CD14-positive monocyte (primary cell): ENCODE data around the gene MCL1. TPM values are rescaled to one million over a fixed set of nuclear protein-coding genes. Genes with fewer than 3 reads are reported as not detected.

Experiments used
- DNase-seq, 3 donors: peaks; one replicate each; pipeline ENCODE4 v3.0.0-alpha.2; 2011 to 2022
- H2AFZ ChIP-seq: 2 replicates; pipeline ENCODE4 v1.6.0; 2012; ENCODE audit warnings: mild to moderate bottlenecking, low read depth, low read length, inconsistent platforms; ENCODE audit not compliant: insufficient read depth, poor library complexity, severe bottlenecking
- H3K27ac ChIP-seq, 2 donors: 1 replicate in 1 of 2; 2 replicates in 1 of 2; pipeline ENCODE4 v1.5.1; 2012 to 2013; ENCODE audit warnings: low read length in 2 of 2, control low read depth in 1 of 2, inconsistent platforms in 1 of 2, low read depth in 1 of 2, mild to moderate bottlenecking in 1 of 2
- H3K27me3 ChIP-seq, 2 donors: one replicate each; pipeline versions ENCODE4 v1.6.0 to v1.6.1; 2011 to 2013; ENCODE audit warnings: low read length in 2 of 2; ENCODE audit not compliant: control insufficient read depth in 2 of 2, insufficient read depth in 2 of 2
- H3K36me3 ChIP-seq, 2 donors: replicated peaks in 1 of 2; 1 replicate in 1 of 2; 2 replicates in 1 of 2; pipeline versions ENCODE4 v1.5.1 to v1.6.1; 2012 to 2013; ENCODE audit warnings: low read length in 2 of 2, control low read depth in 1 of 2, inconsistent platforms in 1 of 2, mild to moderate bottlenecking in 1 of 2; ENCODE audit not compliant: insufficient read depth in 2 of 2, control insufficient read depth in 1 of 2
- H3K4me1 ChIP-seq, 2 donors: 1 replicate in 1 of 2; 2 replicates in 1 of 2; pipeline versions ENCODE4 v1.5.1 to v1.6.1; 2012 to 2013; ENCODE audit warnings: low read length in 2 of 2, control low read depth in 1 of 2, inconsistent platforms in 1 of 2, mild to moderate bottlenecking in 1 of 2, moderate library complexity in 1 of 2; ENCODE audit not compliant: insufficient read depth in 2 of 2, control insufficient read depth in 1 of 2
- H3K4me2 ChIP-seq: replicated peaks from 2 replicates; pipeline ENCODE3; 2012; ENCODE audit warnings: low read length, moderate library complexity, mild to moderate bottlenecking; ENCODE audit not compliant: poor library complexity, severe bottlenecking; ENCODE audit errors: extremely low read depth
- H3K4me3 ChIP-seq, 3 experiments: fragments of 200-600 bp in 1 of 3; sonication (generic) in 1 of 3; replicated peaks in 1 of 3; 1 replicate in 2 of 3; 2 replicates in 1 of 3; pipeline ENCODE4 v1.5.1; 2011 to 2013; ENCODE audit warnings: low read length in 3 of 3, mild to moderate bottlenecking in 3 of 3, control low read depth in 2 of 3, low read depth in 2 of 3, inconsistent platforms in 1 of 3, moderate library complexity in 1 of 3
- H3K79me2 ChIP-seq: 2 replicates; pipeline ENCODE4 v1.6.0; 2012; ENCODE audit warnings: mild to moderate bottlenecking, control low read depth, inconsistent platforms, low read length, moderate library complexity; ENCODE audit not compliant: insufficient read depth
- H3K9ac ChIP-seq: 2 replicates; pipeline ENCODE4 v1.6.0; 2017; ENCODE audit warnings: low read length, mild to moderate bottlenecking; ENCODE audit not compliant: insufficient read depth, poor library complexity, severe bottlenecking
- H3K9me3 ChIP-seq, 2 donors: replicated peaks in 1 of 2; 1 replicate in 1 of 2; 2 replicates in 1 of 2; pipeline versions ENCODE4 v1.5.1 to v1.6.1; 2012 to 2013; ENCODE audit warnings: low read length in 2 of 2, control low read depth in 1 of 2; ENCODE audit not compliant: control insufficient read depth in 1 of 2, insufficient read depth in 1 of 2
- H4K20me1 ChIP-seq: 2 replicates; pipeline ENCODE4 v1.6.0; 2012; ENCODE audit warnings: mild to moderate bottlenecking, low read length, control low read depth, moderate library complexity; ENCODE audit not compliant: insufficient read depth
- H3K27ac Mint-ChIP-seq, 7 donors: one replicate each; pipeline ENCODE4 v1.8.0; 2020; ENCODE audit warnings: mild to moderate bottlenecking in 7 of 7, mixed read lengths in 7 of 7, moderate library complexity in 6 of 7, inconsistent platforms in 2 of 7
- H3K27me3 Mint-ChIP-seq, 3 donors: one replicate each; pipeline ENCODE4 v1.8.0; 2021 to 2022; ENCODE audit warnings: low read depth in 3 of 3, mild to moderate bottlenecking in 3 of 3, mixed read lengths in 3 of 3, moderate library complexity in 3 of 3, inconsistent platforms in 1 of 3
- H3K36me3 Mint-ChIP-seq, 2 donors: one replicate each; pipeline ENCODE4 v1.8.0; 2020; ENCODE audit warnings: mixed read lengths in 2 of 2, inconsistent platforms in 1 of 2, mild to moderate bottlenecking in 1 of 2
- H3K4me1 Mint-ChIP-seq: one replicate; pipeline ENCODE4 v1.8.0; 2020; ENCODE audit warnings: mild to moderate bottlenecking, mixed read lengths
- H3K4me3 Mint-ChIP-seq, 2 donors: one replicate each; pipeline ENCODE4 v1.8.0; 2020; ENCODE audit warnings: mild to moderate bottlenecking in 2 of 2, mixed read lengths in 2 of 2, moderate library complexity in 1 of 2
- H3K9me3 Mint-ChIP-seq, 7 donors: one replicate each; pipeline ENCODE4 v1.8.0; 2020 to 2022; ENCODE audit warnings: mixed read lengths in 7 of 7, mild to moderate bottlenecking in 6 of 7, moderate library complexity in 6 of 7, inconsistent platforms in 2 of 7
- WGBS: methylation state at CpG from one replicate; pipeline ENCODE4 v1.1.5; 2013; ENCODE audit warnings: missing lambda C conversion rate; ENCODE audit not compliant: insufficient coverage; 5-methylcytosine and 5-hydroxymethylcytosine counted together
- intact Hi-C, 2 donors: fragments of 100-400 bp; cut with micrococcal nuclease; formaldehyde crosslinking; loops; one replicate each; pipeline versions ENCODE4 v1.15.0 to v1.15.1; 2023
- polyA plus RNA-seq, 3 donors: library from polyadenylated mRNA; depleted of rRNA in 1 of 3; unstranded in 2 of 3; stranded (reverse) in 1 of 3; fragments of 300-500 nt in 2 of 3; fragments of >200 nt in 1 of 3; fragmentation: Illumina TruSeq in 2 of 3; gene quantifications; 1 replicate in 2 of 3; 2 replicates in 1 of 3; pipeline ENCODE4 v1.2.3, GENCODE V29; 2012 to 2021
- TF ChIP-seq, protein P1 (sequence below): fragments of 200-600 bp; IDR thresholded peaks from one replicate; pipeline ENCODE4 v1.8.0; 2022; ENCODE audit warnings: antibody characterized with exemption, mild to moderate bottlenecking

The MCL1 gene
- polyA plus RNA-seq, 3 donors: 287 to 2,076 (median 301) TPM

- Mint-ChIP-seq H3K27me3 (peaks cover 3 to 10% (median 4%) of the 10 kb centered on the region in 3 donors), H3K4me1 (peaks cover 57% of the 10 kb centered on the region), H3K27ac (peak overlapping the region; percentile 86 to 99 (median 97)), H3K36me3 (peaks cover 16 to 17% of the 10 kb centered on the region in 2 donors), H3K4me3 (peak overlapping the region; percentile 88 to 95), H3K9me3 (peaks cover 0 to 2% (median 0%) of the 10 kb centered on the region in 7 donors)
- Histone ChIP-seq H3K79me2 (peaks cover 45% of the 10 kb centered on the region), H3K4me2 (peak overlapping the region; percentile 94), H4K20me1 (peaks cover 3% of the 10 kb centered on the region), H3K4me3 (peak overlapping the region; percentile 52 to 86 (median 68)), H3K9me3 (no peaks in the 10 kb centered on the region), H2AFZ (no peak overlapping the region), H3K4me1 (peaks cover 61 to 62% of the 10 kb centered on the region in 2 donors), H3K9ac (peak overlapping the region; percentile 78), H3K27me3 (peaks cover 0 to 1% of the 10 kb centered on the region in 2 donors), H3K36me3 (peaks cover 9 to 18% of the 10 kb centered on the region in 2 donors), H3K27ac (peak overlapping the region; percentile 80 to 82)
- no peak for DNase-seq
- intact Hi-C loops: loop anchor here in 1 of 2 donors (10.0 kb wide), 2 partner anchors 66 to 286 kb away; partner anchors contain the start of genes APH1A and TARS2
- TF ChIP-seq, protein P1, sequence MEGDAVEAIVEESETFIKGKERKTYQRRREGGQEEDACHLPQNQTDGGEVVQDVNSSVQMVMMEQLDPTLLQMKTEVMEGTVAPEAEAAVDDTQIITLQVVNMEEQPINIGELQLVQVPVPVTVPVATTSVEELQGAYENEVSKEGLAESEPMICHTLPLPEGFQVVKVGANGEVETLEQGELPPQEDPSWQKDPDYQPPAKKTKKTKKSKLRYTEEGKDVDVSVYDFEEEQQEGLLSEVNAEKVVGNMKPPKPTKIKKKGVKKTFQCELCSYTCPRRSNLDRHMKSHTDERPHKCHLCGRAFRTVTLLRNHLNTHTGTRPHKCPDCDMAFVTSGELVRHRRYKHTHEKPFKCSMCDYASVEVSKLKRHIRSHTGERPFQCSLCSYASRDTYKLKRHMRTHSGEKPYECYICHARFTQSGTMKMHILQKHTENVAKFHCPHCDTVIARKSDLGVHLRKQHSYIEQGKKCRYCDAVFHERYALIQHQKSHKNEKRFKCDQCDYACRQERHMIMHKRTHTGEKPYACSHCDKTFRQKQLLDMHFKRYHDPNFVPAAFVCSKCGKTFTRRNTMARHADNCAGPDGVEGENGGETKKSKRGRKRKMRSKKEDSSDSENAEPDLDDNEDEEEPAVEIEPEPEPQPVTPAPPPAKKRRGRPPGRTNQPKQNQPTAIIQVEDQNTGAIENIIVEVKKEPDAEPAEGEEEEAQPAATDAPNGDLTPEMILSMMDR: no peak
- WGBS: no CpG with 5 or more reads among the region's 22 CpGs
Observed at GRCh38 chr1:150550222-150551050, 29.0 kb downstream of the MCL1 start.

DNA sequence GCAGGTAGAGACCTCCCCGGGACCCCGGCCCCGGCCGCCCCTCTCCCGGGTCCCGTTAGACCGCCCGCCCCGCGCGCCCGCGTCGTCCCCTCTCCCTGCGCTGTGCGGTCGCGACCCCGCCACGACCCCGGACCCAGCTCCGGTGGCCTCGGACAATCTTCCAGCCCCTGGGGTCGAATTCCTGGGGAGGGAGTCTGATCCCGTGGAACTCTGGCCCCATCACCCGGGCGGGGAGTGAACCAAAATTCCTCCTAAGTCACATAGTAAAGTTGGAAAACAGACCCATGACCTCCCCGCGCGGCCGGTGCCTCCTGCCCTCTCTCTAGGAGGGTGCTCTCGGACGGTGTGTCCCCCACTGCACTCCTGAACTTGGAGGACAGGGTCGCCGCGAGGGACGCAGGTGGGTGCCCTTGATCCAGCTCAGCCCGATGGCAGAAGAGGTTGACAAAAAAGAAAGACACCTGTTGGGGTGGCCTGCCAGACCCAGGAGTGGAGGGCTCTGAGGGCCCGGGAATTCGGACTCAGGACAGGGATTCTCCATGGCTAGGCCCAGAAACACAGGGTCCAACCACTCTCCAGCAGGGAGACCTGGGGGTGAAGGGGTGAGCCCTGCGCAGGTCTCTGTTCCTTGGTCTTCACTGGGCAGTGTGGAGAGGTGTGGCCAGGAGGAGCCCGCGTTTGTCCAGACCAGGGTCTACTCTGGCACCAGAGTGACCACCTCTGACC lies 29.8 kb downstream of the MCL1 start:
- Histone ChIP-seq H2AFZ (no peak overlapping the region), H3K36me3 (peaks cover 6 to 10% of the 10 kb centered on the region in 2 donors), H3K4me2 (peak overlapping the region; percentile 94), H3K79me2 (peaks cover 42% of the 10 kb centered on the region), H3K27me3 (peaks cover 0 to 3% of the 10 kb centered on the region in 2 donors), H3K4me3 (peak overlapping the region; percentile 52 to 86 (median 68)), H4K20me1 (no peaks in the 10 kb centered on the region), H3K9me3 (no peaks in the 10 kb centered on the region), H3K4me1 (peaks cover 61 to 62% of the 10 kb centered on the region in 2 donors), H3K27ac (peak overlapping the region; percentile 36 to 72), H3K9ac (peak overlapping the region; percentile 78)
- Mint-ChIP-seq H3K9me3 (peaks cover 0 to 2% (median 0%) of the 10 kb centered on the region in 7 donors), H3K4me1 (peaks cover 57% of the 10 kb centered on the region), H3K36me3 (peaks cover 9 to 11% of the 10 kb centered on the region in 2 donors), H3K27ac (peak overlapping the region; percentile 76 to 94 (median 90)), H3K4me3 (peak overlapping the region; percentile 88 to 95), H3K27me3 (peaks cover 6 to 10% (median 6%) of the 10 kb centered on the region in 3 donors)
- intact Hi-C loops: loop anchor here in 1 of 2 donors (10.0 kb wide), 2 partner anchors 65 to 285 kb away; partner anchors contain the start of genes APH1A and TARS2
- TF ChIP-seq, protein P1: no peak
- WGBS: 51% methylated on average over 22 of the region's 43 CpGs
- DNase-seq: peak in 1 of 3 donors; percentile 18
